HG03521 (cell line): Measurements from ENCODE around the gene AQP10.
"Not testable (repeated sequence)": the region's sequence is repeated elsewhere in the genome, so short reads cannot be mapped to it uniquely, and the experiment has no call there.

Experiments used
- ATAC-seq: cut with Tn5 transposase; IDR thresholded peaks from one replicate; pipeline ENCODE4 v1.9.1; 2021; ENCODE audit warnings: mild to moderate bottlenecking, moderate library complexity; ENCODE audit not compliant: unreplicated experiment

Gene AQP10

GRCh38 chr1:154342836-154343472 lies 22.1 kb downstream of the AQP10 start:
- no peak for ATAC-seq

- no peak for ATAC-seq
These were observed 24.3 kb downstream of the AQP10 start for GRCh38 chr1:154344977-154345837.

GRCh38 chr1:154346276-154346917 lies 25.5 kb downstream of the AQP10 start:
- ATAC-seq = no peak

GRCh38 chr1:154347961-154348360 lies 27.1 kb downstream of the AQP10 start:
- ATAC-seq = no peak

- ATAC-seq = no peak
These were observed 27.7 kb downstream of the AQP10 start for GRCh38 chr1:154348429-154349076.

- no peak for ATAC-seq
These were observed 28.2 kb downstream of the AQP10 start for GRCh38 chr1:154349121-154349520.

- no peak for ATAC-seq
These were observed 29.5 kb downstream of the AQP10 start for GRCh38 chr1:154350383-154350782.

- ATAC-seq = no peak
These were observed 30.6 kb downstream of the AQP10 start for GRCh38 chr1:154351363-154352068.

- ATAC-seq = no peak
These were observed 31.3 kb downstream of the AQP10 start for GRCh38 chr1:154352245-154352580.

GRCh38 chr1:154352581-154353459 lies 31.9 kb downstream of the AQP10 start:
- no peak for ATAC-seq

- no peak for ATAC-seq
These were observed 32.6 kb downstream of the AQP10 start for GRCh38 chr1:154353460-154353904.

- no peak for ATAC-seq
These were observed 33.1 kb downstream of the AQP10 start for GRCh38 chr1:154353966-154354365.

GRCh38 chr1:154358519-154358918 lies 37.6 kb downstream of the AQP10 start:
- ATAC-seq = no peak

GRCh38 chr1:154360288-154360687 lies 39.4 kb downstream of the AQP10 start:
- no peak for ATAC-seq

GRCh38 chr1:154360881-154361280 lies 40.0 kb downstream of the AQP10 start:
- ATAC-seq = not testable (repeated sequence)

GRCh38 chr1:154361357-154361756 lies 40.5 kb downstream of the AQP10 start:
- ATAC-seq = no peak

GRCh38 chr1:154371436-154371835 lies 50.5 kb downstream of the AQP10 start:
- no peak for ATAC-seq

- not testable (repeated sequence) for ATAC-seq
These were observed 53.0 kb downstream of the AQP10 start for GRCh38 chr1:154373777-154374357.
